DND-41 (cell line): ENCODE data around the gene TRMT112.

ENCODE experiments used
- CTCF ChIP-seq: IDR thresholded peaks from 2 replicates; pipeline ENCODE4 v1.5.1; 2012; ENCODE audit warnings: borderline replicate concordance, low read length, moderate library complexity, mild to moderate bottlenecking; ENCODE audit not compliant: poor library complexity, severe bottlenecking; ENCODE audit errors: extremely low read depth
- EZH2 ChIP-seq: IDR thresholded peaks from 3 replicates; pipeline ENCODE4 v1.6.1; 2012; ENCODE audit warnings: borderline replicate concordance, low read depth, mild to moderate bottlenecking, moderate library complexity, low read length, inconsistent platforms; ENCODE audit not compliant: severe bottlenecking

DNA sequence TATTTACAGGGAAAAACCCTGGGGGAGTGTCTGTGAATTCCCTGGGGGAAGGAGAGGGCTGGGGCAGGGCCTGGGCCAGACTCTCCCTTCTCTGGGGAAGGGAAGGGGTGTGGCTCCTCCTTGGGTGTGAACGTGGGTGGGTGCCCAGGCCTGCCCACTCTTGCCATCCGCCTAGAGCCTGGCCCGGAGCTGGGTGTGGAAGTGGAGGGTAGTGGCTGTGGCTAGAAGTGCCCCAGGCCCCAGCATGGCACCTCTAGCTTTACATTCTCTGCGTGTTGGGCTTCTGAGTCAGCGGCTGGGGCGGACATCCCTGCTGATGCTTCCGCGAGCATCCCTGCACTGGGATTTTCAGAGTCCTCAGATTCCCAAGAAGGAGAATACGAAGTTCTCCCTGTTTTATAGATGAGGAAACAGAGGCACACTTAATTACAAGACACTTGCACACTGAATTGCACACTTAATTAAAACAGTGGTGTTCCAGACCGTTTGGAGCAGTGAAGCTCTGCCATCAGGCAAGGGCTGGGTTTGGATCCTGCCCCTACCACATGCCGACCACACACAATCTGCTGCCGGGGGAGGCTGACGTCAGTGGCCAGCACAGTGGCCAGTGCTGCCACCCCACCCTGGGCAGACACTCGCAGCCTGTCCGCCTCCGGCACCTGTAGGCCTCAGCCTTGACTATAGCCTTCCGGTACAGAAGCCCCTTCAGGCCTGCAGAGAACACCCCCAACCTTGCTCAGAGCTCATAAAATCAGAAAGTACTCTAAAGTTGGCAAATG is 40.5 kb downstream of the TRMT112 start:
- no peak for TF ChIP-seq EZH2
- TF ChIP-seq CTCF, result no peak
